Occipital lobe (tissue), 3 donors: ENCODE data around the gene MAK. TPM values are rescaled to one million over a fixed set of nuclear protein-coding genes. Genes with fewer than 3 reads are reported as not detected.
"Not testable (repeated sequence)": the region's sequence is repeated elsewhere in the genome, so short reads cannot be mapped to it uniquely, and the experiment has no call there.

ENCODE experiments used
- DNase-seq: peaks from one replicate; lab custom pipeline; 2025; lab: John Stamatoyannopoulos, UW
- small RNA-seq: library from RNA; depleted of rRNA; stranded (forward); fragments of <200 nt; gene quantifications from one replicate; pipeline ENCODE3, GENCODE V24; 2014
- total RNA-seq: library from RNA; depleted of rRNA; stranded (reverse); fragments of >200 nt; gene quantifications from one replicate; pipeline ENCODE4 v1.2.3, GENCODE V29; 2014

The MAK gene
- total RNA-seq, 1 donor from 2014 or later = 0.16 TPM

GRCh38 chr6:10725044-10725443, 113.3 kb downstream of the MAK start:
- DNase-seq = no peak

DNA sequence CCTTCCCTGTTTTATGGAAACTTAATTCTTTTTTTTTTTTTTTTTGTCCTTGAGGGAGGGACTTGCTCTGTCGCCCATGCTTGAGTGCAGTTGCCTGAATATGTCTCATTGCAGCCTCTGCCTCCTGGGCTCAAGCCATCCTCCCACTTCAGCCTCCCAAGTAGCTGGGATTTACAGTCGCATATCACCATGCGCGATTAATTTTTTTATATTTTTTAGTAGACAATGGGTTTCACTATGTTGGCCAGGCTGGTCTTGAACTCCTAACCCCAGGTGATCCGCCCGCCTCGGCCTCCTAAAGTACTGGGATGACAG, 114.8 kb downstream of the MAK start:
- DNase-seq = no peak

- peak; percentile 96 for DNase-seq
Observed at GRCh38 chr6:10722820-10723566, 115.3 kb downstream of the MAK start, which contains the start of gene TMEM14C. Gene TMEM14C (plus strand): TSS chr6:10723070. CDS start chr6:10724614, 1,544 bp downstream.

DNA sequence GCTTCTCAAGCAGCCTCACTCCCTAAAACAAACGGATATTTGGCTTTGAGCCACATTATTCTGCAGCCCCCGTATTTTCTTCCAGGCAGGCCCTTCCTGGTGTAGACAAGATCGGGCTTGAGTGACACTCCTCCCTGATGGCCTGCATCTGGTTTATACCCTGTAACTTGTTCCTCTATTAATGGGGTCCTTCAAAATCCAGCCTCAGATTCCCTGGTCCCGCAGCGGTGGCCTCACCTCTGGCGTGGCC, 115.8 kb downstream of the MAK start:
- DNase-seq = no peak

DNA sequence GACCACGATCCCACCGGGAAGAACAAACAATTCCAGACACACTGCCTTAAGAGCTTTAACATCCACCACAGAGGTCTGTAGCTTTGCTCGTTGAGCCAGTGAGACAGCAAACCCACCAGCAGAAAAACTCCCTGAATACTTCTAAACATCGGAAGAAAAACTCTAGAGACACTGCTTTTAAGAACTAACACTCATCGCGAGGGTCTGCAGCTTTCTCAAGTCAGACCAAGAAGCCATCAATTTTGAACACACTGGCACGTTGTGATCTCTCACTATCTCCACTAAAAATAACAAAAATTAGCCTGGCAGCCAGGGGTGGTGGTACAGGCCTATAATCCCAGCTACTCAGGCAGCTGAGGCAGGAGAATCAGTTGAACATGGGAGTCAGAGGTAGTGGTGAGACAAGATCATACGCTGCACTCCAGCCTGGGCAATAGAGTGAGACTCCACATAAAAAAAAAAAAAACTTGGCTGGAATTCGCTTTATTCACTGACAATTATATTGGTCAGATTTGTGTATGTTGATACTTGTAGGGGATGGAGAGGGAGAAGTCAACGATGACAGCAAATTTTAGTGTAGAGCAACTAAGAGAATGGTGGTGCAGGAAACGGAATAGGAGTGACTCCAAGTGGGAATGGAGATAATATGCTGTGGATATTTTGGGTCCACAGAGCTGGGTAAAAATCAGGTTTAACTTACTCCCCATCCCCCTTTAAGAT, 116.3 kb downstream of the MAK start:
- DNase-seq = no peak

GRCh38 chr6:10720960-10721849, 117.1 kb downstream of the MAK start:
- not testable (repeated sequence) for DNase-seq

- DNase-seq = no peak
Observed at GRCh38 chr6:10720265-10720959, 117.9 kb downstream of the MAK start.

DNA sequence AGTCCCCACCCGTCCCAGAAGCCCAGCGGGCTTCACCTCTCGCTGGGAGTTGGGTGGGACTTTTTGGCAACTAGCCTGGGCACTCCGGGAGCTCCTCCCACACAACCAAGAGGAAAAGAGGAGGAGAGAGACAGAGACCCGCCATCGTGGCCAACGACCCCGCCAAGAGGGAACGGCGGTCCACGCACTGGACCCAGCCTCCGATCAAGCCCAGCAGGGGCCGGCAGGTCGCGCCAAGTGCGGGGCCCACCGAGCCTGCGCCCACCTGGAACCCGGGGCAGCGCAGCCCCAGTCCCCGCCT, 118.4 kb downstream of the MAK start:
- DNase-seq = no peak

DNA sequence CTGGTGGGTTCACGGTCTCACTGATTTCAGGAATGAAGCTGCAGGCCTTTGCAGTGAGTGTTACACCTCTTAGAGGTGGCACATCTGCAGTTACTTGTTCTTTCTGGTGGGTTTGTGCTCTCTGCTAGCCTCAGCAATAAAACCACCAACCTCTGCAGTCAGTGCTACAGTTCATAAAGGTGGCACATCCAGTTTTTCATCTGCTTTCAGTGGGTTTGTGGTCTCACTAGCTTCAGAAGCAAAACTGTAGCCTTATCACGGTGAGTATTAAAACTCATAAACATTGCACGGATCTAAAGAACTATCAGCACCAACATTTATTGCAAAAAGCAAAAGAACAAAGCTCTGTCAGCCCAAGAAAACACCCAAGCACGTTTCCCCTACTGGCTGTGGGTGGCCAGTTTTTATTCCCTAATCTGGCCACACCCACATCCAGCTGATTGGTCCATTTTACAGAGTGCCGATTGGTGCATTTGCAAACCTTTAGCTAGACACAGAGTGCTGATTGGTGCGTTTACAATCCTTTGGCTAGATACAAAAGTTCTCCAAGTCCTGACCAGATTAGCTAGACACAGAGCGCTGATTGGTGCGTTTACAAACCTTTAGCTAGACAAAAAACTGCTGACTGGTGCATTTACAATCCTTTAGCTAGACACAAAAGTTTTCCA, 118.9 kb downstream of the MAK start:
- DNase-seq = no peak

GRCh38 chr6:10713962-10714361, 124.4 kb downstream of the MAK start:
- DNase-seq = no peak

Small RNA genes within 50 kb of the gene (small RNA-seq; reads per million reads assigned to genes)
- gene RNA5SP203 = not detected

Other genes with a start within 250 kb of the MAK start
- gene C6orf52, start 143.9 kb downstream of the MAK start, total RNA-seq = 1.7 TPM
- 22.1 TPM for gene PAK1IP1, start 143.6 kb downstream of the MAK start, total RNA-seq
- gene TMEM14C, start 115.5 kb downstream of the MAK start, total RNA-seq = 34.2 TPM
- 48.8 TPM for gene TMEM14B, start 90.7 kb downstream of the MAK start, total RNA-seq
- not detected for gene GCM2, start 43.5 kb upstream of the MAK start, total RNA-seq
- 9.8 TPM for gene SYCP2L, start 48.5 kb upstream of the MAK start, total RNA-seq
- 52.7 TPM for gene ELOVL2, start 205.8 kb upstream of the MAK start, total RNA-seq